OCI-LY7 (cell line): ENCODE measurements around the gene MCRIP2. TPM values are rescaled to one million over a fixed set of nuclear protein-coding genes. Genes with fewer than 3 reads are reported as not detected.

ENCODE experiments used
- BruUV-seq: library from RNA; stranded (reverse); fragments of 400-500 nt; replicated peaks from 2 replicates; lab custom pipeline; 2021; lab: Mats Ljungman, UMichigan
- CTCF ChIA-PET: fragments of 300-600 bp; sonication (Branson Sonifier 250); formaldehyde crosslinking; loops from one replicate; lab custom pipeline; 2022; ENCODE audit warnings: antibody characterized with exemption; ENCODE audit not compliant: unreplicated experiment; lab: Charles Lee
- POLR2A ChIA-PET: fragments of 300-600 bp; sonication (Branson Sonifier 250); formaldehyde crosslinking; loops from one replicate; lab custom pipeline; 2022; ENCODE audit warnings: antibody characterized with exemption; lab: Charles Lee
- DNase-seq: peaks from one replicate; pipeline ENCODE4 v3.0.0-alpha.2; 2015; ENCODE audit warnings: low spot score
- H2AFZ ChIP-seq: fragments of 200-600 bp; sonication (generic), shearing (Covaris generic); 2 replicates; pipeline ENCODE4 v1.6.1; 2014; ENCODE audit warnings: mild to moderate bottlenecking, antibody characterized with exemption, low read length, moderate library complexity
- H3K27ac ChIP-seq: fragments of 200-600 bp; sonication (generic); 2 replicates; pipeline ENCODE4 v1.5.1; 2014; ENCODE audit warnings: mixed run types, low read depth, mild to moderate bottlenecking, moderate library complexity, low read length, inconsistent platforms; ENCODE audit not compliant: poor library complexity, severe bottlenecking
- H3K36me3 ChIP-seq: fragments of 200-600 bp; sonication (generic); 2 replicates; pipeline ENCODE4 v1.6.1; 2014; ENCODE audit warnings: mild to moderate bottlenecking, antibody characterized with exemption, low read length, moderate library complexity, mixed read lengths; ENCODE audit not compliant: insufficient read depth
- H3K4me1 ChIP-seq: fragments of 200-600 bp; sonication (generic); 2 replicates; pipeline ENCODE4 v1.5.1; 2014; ENCODE audit warnings: mild to moderate bottlenecking, low read length; ENCODE audit not compliant: insufficient read depth, poor library complexity, severe bottlenecking
- H3K4me2 ChIP-seq: fragments of 200-600 bp; sonication (generic); 2 replicates; pipeline ENCODE4 v1.6.1; 2014; ENCODE audit warnings: mild to moderate bottlenecking, low read length
- H3K4me3 ChIP-seq: fragments of 200-600 bp; sonication (generic); 2 replicates; pipeline ENCODE4 v1.5.1; 2014; ENCODE audit warnings: mild to moderate bottlenecking, low read depth, low read length; ENCODE audit not compliant: poor library complexity, severe bottlenecking
- H3K79me2 ChIP-seq: fragments of 200-600 bp; sonication (generic); 2 replicates; pipeline ENCODE4 v1.6.1; 2016; ENCODE audit warnings: low read depth, mild to moderate bottlenecking, low read length, moderate library complexity, mixed read lengths; ENCODE audit not compliant: insufficient read depth
- H3K9me2 ChIP-seq: fragments of 200-600 bp; sonication (generic); 2 replicates; pipeline ENCODE4 v1.6.1; 2016; ENCODE audit warnings: mild to moderate bottlenecking, low read length, mixed read lengths; ENCODE audit not compliant: insufficient read depth
- H3K9me3 ChIP-seq: fragments of 200-600 bp; sonication (generic); 2 replicates; pipeline ENCODE4 v1.6.1; 2014; ENCODE audit warnings: mild to moderate bottlenecking, mixed run types, low read length, mixed read lengths
- H4K20me1 ChIP-seq: fragments of 200-600 bp; sonication (generic); 2 replicates; pipeline ENCODE4 v1.6.1; 2014; ENCODE audit warnings: mild to moderate bottlenecking, antibody characterized with exemption, low read length, moderate library complexity, mixed read lengths; ENCODE audit not compliant: insufficient read depth
- CTCF ChIP-seq: fragments of 200-600 bp; sonication (generic); conservative IDR thresholded peaks from 2 replicates; pipeline ENCODE4 v1.5.1; 2014; ENCODE audit warnings: mild to moderate bottlenecking, antibody characterized with exemption, low read length, moderate library complexity, mixed read lengths
- EZH2phosphoT487 ChIP-seq: fragments of 200-600 bp; sonication (generic); IDR thresholded peaks from 2 replicates; pipeline ENCODE4 v1.6.1; 2018; ENCODE audit warnings: low read depth, borderline replicate concordance, mild to moderate bottlenecking, mixed run types, antibody characterized with exemption, low read length, moderate library complexity, mixed read lengths
- intact Hi-C: fragments of 100-400 bp; cut with micrococcal nuclease; formaldehyde crosslinking; loops from one replicate; pipeline ENCODE4 v1.10.0; 2022; ENCODE audit not compliant: unreplicated experiment
- total RNA-seq, 2 experiments: library from RNA; depleted of rRNA in 1 of 2; stranded (reverse); fragments of >200 nt in 1 of 2; shearing (Covaris generic) in 1 of 2; gene quantifications; 2 replicates each; pipeline ENCODE4 v1.2.3, GENCODE V29; 2014 to 2022

Gene MCRIP2
- total RNA-seq, 2 experiments from 2014 or later = 62.8 to 64.1 TPM

GRCh38 chr16:616733-617586 lies 24.7 kb upstream of the MCRIP2 start:
- TF ChIP-seq EZH2phosphoT487 (no peak), CTCF (no peak)
- Histone ChIP-seq H2AFZ (no peak overlapping the region), H3K4me3 (no peak overlapping the region), H3K27ac (no peak overlapping the region), H3K4me1 (no peaks in the 10 kb centered on the region), H4K20me1 (no peaks in the 10 kb centered on the region), H3K9me3 (no peaks in the 10 kb centered on the region), H3K9me2 (no peaks in the 10 kb centered on the region), H3K4me2 (no peak overlapping the region), H3K79me2 (no peaks in the 10 kb centered on the region), H3K36me3 (no peaks in the 10 kb centered on the region)
- intact Hi-C loops = no loop called here
- no peak for DNase-seq
- BruUV-seq = no TSS peak
- ChIA-PET CTCF (no interaction called here), POLR2A (no interaction called here)

GRCh38 chr16:617855-618254 lies 23.8 kb upstream of the MCRIP2 start:
- no peaks in the 10 kb centered on the region for H3K9me2 ChIP-seq
- no peak overlapping the region for H2AFZ ChIP-seq
- intact Hi-C loops = no loop called here
- TF ChIP-seq CTCF (no peak), EZH2phosphoT487 (no peak)
- H3K4me1 ChIP-seq = no peaks in the 10 kb centered on the region
- H4K20me1 ChIP-seq = no peaks in the 10 kb centered on the region
- CTCF ChIA-PET = no interaction called here
- H3K4me2 ChIP-seq = no peak overlapping the region
- DNase-seq = no peak
- BruUV-seq = no TSS peak
- no peak overlapping the region for H3K4me3 ChIP-seq
- no peaks in the 10 kb centered on the region for H3K9me3 ChIP-seq
- H3K79me2 ChIP-seq = no peaks in the 10 kb centered on the region
- H3K36me3 ChIP-seq = no peaks in the 10 kb centered on the region
- POLR2A ChIA-PET = no interaction called here
- H3K27ac ChIP-seq = no peak overlapping the region

- Histone ChIP-seq H3K9me2 (no peaks in the 10 kb centered on the region), H3K36me3 (no peaks in the 10 kb centered on the region), H3K79me2 (no peaks in the 10 kb centered on the region), H3K4me3 (no peak overlapping the region), H3K27ac (no peak overlapping the region), H3K9me3 (no peaks in the 10 kb centered on the region), H3K4me1 (no peaks in the 10 kb centered on the region), H2AFZ (no peak overlapping the region), H4K20me1 (no peaks in the 10 kb centered on the region), H3K4me2 (no peak overlapping the region)
- no TSS peak for BruUV-seq
- ChIA-PET POLR2A (no interaction called here), CTCF (no interaction called here)
- DNase-seq = no peak
- intact Hi-C loops = no loop called here
- TF ChIP-seq CTCF (no peak), EZH2phosphoT487 (no peak)
Observed at GRCh38 chr16:619476-620100, 22.0 kb upstream of the MCRIP2 start.
